HL-60 (cell line): Measurements from ENCODE around the gene SREBF1.

Experiments
- DNase-seq, 2 experiments: peaks; one replicate each; pipeline ENCODE4 v3.0.0-alpha.2; 2010 to 2020; ENCODE audit warnings: low read depth in 1 of 2, low spot score in 1 of 2
- H3K27ac ChIP-seq: fragments of 250-450 bp; sonication (Bioruptor Pico); replicated peaks from 2 replicates; pipeline ENCODE4 v1.5.1; 2020; ENCODE audit warnings: mild to moderate bottlenecking, moderate library complexity
- H3K27me3 ChIP-seq: fragments of 250-450 bp; sonication (Bioruptor Pico); 2 replicates; pipeline ENCODE4 v1.5.1; 2021; ENCODE audit warnings: mild to moderate bottlenecking, moderate library complexity; ENCODE audit not compliant: insufficient read depth, poor library complexity, severe bottlenecking
- H3K4me3 ChIP-seq: replicated peaks from 2 replicates; pipeline ENCODE4 v1.5.1; 2011; ENCODE audit warnings: mild to moderate bottlenecking, control low read depth, low read length; ENCODE audit not compliant: insufficient read depth
- CTCF ChIP-seq: IDR thresholded peaks from one replicate; pipeline ENCODE4 v1.5.1; 2011; ENCODE audit warnings: low read length, control low read depth, inconsistent platforms; ENCODE audit not compliant: insufficient read depth
- GABPA ChIP-seq: IDR thresholded peaks from 2 replicates; pipeline ENCODE4 v1.6.1; 2012; ENCODE audit warnings: low read depth
- POLR2AphosphoS5 ChIP-seq: IDR thresholded peaks from 2 replicates; pipeline ENCODE4 v1.6.1; 2012; ENCODE audit warnings: low read depth
- REST ChIP-seq: IDR thresholded peaks from 2 replicates; pipeline ENCODE4 v1.6.1; 2012; ENCODE audit warnings: low read depth; ENCODE audit not compliant: insufficient replicate concordance
- SPI1 ChIP-seq: IDR thresholded peaks from 2 replicates; pipeline ENCODE4 v1.6.1; 2012; ENCODE audit warnings: low read depth, mild to moderate bottlenecking, borderline replicate concordance

Gene SREBF1

GRCh38 chr17:17816240-17816814, 20.5 kb downstream of the SREBF1 start:
- Histone ChIP-seq H3K27ac (no peak overlapping the region), H3K27me3 (no peaks in the 10 kb centered on the region), H3K4me3 (no peak overlapping the region)
- TF ChIP-seq GABPA: no peak
- TF ChIP-seq SPI1: no peak
- TF ChIP-seq REST: no peak
- TF ChIP-seq POLR2AphosphoS5: no peak
- TF ChIP-seq CTCF: no peak
- DNase-seq: no peak

- H3K27ac ChIP-seq: no peak overlapping the region
- no peak for DNase-seq
- no peaks in the 10 kb centered on the region for H3K27me3 ChIP-seq
- no peak for TF ChIP-seq REST
- no peak for TF ChIP-seq POLR2AphosphoS5
- no peak for TF ChIP-seq SPI1
- no peak for TF ChIP-seq GABPA
- TF ChIP-seq CTCF: no peak
- H3K4me3 ChIP-seq: no peak overlapping the region
Measured at GRCh38 chr17:17815436-17816200, 21.2 kb downstream of the SREBF1 start.

- Histone ChIP-seq H3K27ac (no peak overlapping the region), H3K27me3 (no peaks in the 10 kb centered on the region), H3K4me3 (no peak overlapping the region)
- DNase-seq: no peak
- no peak for TF ChIP-seq GABPA
- TF ChIP-seq SPI1: no peak
- TF ChIP-seq REST: no peak
- no peak for TF ChIP-seq CTCF
- TF ChIP-seq POLR2AphosphoS5: no peak
Measured at GRCh38 chr17:17815062-17815406, 21.8 kb downstream of the SREBF1 start.
